Liver (tissue), 9 donors: Measurements from ENCODE around the gene PNPLA2. TPM values are rescaled to one million over a fixed set of nuclear protein-coding genes. Genes with fewer than 3 reads are reported as not detected.
A peak's percentile ranks its signal among the peaks of the same experiment; 100 is the strongest.

Source experiments
- DNase-seq: peaks from one replicate; pipeline ENCODE4 v3.0.0-alpha.2; 2017; ENCODE audit warnings: low spot score
- H3K27ac ChIP-seq, 2 donors: one replicate each; pipeline ENCODE4 v1.7.0; 2013; ENCODE audit warnings: inconsistent platforms in 2 of 2, low read length in 2 of 2, control low read depth in 1 of 2, low read depth in 1 of 2, mild to moderate bottlenecking in 1 of 2
- H3K27me3 ChIP-seq, 4 donors: one replicate each; pipeline versions ENCODE4 v1.6.1 to v1.7.0; 2013; ENCODE audit warnings: low read length in 3 of 4, inconsistent platforms in 1 of 4, mild to moderate bottlenecking in 1 of 4, moderate library complexity in 1 of 4; ENCODE audit not compliant: control insufficient read depth in 4 of 4, insufficient read depth in 4 of 4
- H3K36me3 ChIP-seq, 4 donors: one replicate each; pipeline versions ENCODE4 v1.6.1 to v1.7.0; 2013; ENCODE audit warnings: low read length in 3 of 4, mild to moderate bottlenecking in 3 of 4, low read depth in 1 of 4, moderate library complexity in 1 of 4; ENCODE audit not compliant: control insufficient read depth in 4 of 4, insufficient read depth in 3 of 4
- H3K4me1 ChIP-seq, 4 donors: one replicate each; pipeline versions ENCODE4 v1.6.1 to v1.7.0; 2013; ENCODE audit warnings: low read length in 3 of 4, mild to moderate bottlenecking in 3 of 4, moderate library complexity in 1 of 4; ENCODE audit not compliant: control insufficient read depth in 4 of 4, insufficient read depth in 4 of 4
- H3K4me3 ChIP-seq, 3 donors: one replicate each; pipeline versions ENCODE4 v1.6.1 to v1.7.0; 2013; ENCODE audit warnings: low read length in 3 of 3, control low read depth in 1 of 3, low read depth in 1 of 3, mild to moderate bottlenecking in 1 of 3
- H3K9ac ChIP-seq, 2 donors: one replicate each; pipeline ENCODE4 v1.7.0; 2013; ENCODE audit warnings: low read length in 2 of 2, mild to moderate bottlenecking in 2 of 2, moderate library complexity in 2 of 2, control low read depth in 1 of 2, low read depth in 1 of 2
- H3K9me3 ChIP-seq, 4 donors: one replicate each; pipeline versions ENCODE4 v1.6.1 to v1.7.0; 2013; ENCODE audit warnings: low read length in 3 of 4; ENCODE audit not compliant: control insufficient read depth in 4 of 4
- CTCF ChIP-seq: fragments of 150-350 bp; IDR thresholded peaks from 2 replicates; pipeline ENCODE4 v1.5.1; 2017; ENCODE audit warnings: improper control_type of control experiment, low read depth, low read length; ENCODE audit not compliant: missing input control
- EGR1 ChIP-seq, 2 donors: IDR thresholded peaks; 2 replicates each; pipeline ENCODE4 v1.6.1; 2016 to 2018; ENCODE audit warnings: antibody characterized with exemption in 2 of 2, low read depth in 2 of 2
- FOXA1 ChIP-seq: IDR thresholded peaks from 2 replicates; pipeline ENCODE4 v1.6.1; 2016; ENCODE audit warnings: antibody characterized with exemption
- FOXA2 ChIP-seq: IDR thresholded peaks from 2 replicates; pipeline ENCODE4 v1.6.1; 2016; ENCODE audit warnings: antibody characterized with exemption
- GABPA ChIP-seq, 2 donors: IDR thresholded peaks in 1 of 2; conservative IDR thresholded peaks in 1 of 2; 2 replicates each; pipeline ENCODE4 v1.6.1; 2016; ENCODE audit warnings: antibody characterized with exemption in 2 of 2, mild to moderate bottlenecking in 1 of 2, moderate library complexity in 1 of 2
- HNF4A ChIP-seq, 2 donors: conservative IDR thresholded peaks; 2 replicates each; pipeline ENCODE4 v1.6.1; 2016; ENCODE audit warnings: antibody characterized with exemption in 2 of 2, mild to moderate bottlenecking in 2 of 2
- HNF4G ChIP-seq: IDR thresholded peaks from 2 replicates; pipeline ENCODE4 v1.6.1; 2016; ENCODE audit warnings: antibody characterized with exemption
- JUND ChIP-seq, 2 donors: IDR thresholded peaks; 2 replicates each; pipeline ENCODE4 v1.6.1; 2016; ENCODE audit warnings: antibody characterized with exemption in 2 of 2
- MAX ChIP-seq: IDR thresholded peaks from 2 replicates; pipeline ENCODE4 v1.6.1; 2016; ENCODE audit warnings: antibody characterized with exemption
- NR2F2 ChIP-seq: IDR thresholded peaks from 2 replicates; pipeline ENCODE4 v1.6.1; 2016; ENCODE audit warnings: antibody characterized with exemption
- RAD21 ChIP-seq, 2 donors: IDR thresholded peaks; 2 replicates each; pipeline ENCODE4 v1.6.1; 2016; ENCODE audit warnings: antibody characterized with exemption in 2 of 2, mild to moderate bottlenecking in 2 of 2
- REST ChIP-seq: IDR thresholded peaks from 2 replicates; pipeline ENCODE4 v1.6.1; 2016; ENCODE audit warnings: antibody characterized with exemption, mild to moderate bottlenecking
- RXRA ChIP-seq, 2 donors: IDR thresholded peaks; 2 replicates each; pipeline ENCODE4 v1.6.1; 2017 to 2018; ENCODE audit warnings: antibody characterized with exemption in 2 of 2, mild to moderate bottlenecking in 1 of 2
- SP1 ChIP-seq: IDR thresholded peaks from 2 replicates; pipeline ENCODE4 v1.6.1; 2018; ENCODE audit warnings: antibody characterized with exemption, mild to moderate bottlenecking
- TAF1 ChIP-seq: conservative IDR thresholded peaks from 2 replicates; pipeline ENCODE4 v1.6.1; 2016; ENCODE audit warnings: antibody characterized with exemption, mild to moderate bottlenecking
- YY1 ChIP-seq: IDR thresholded peaks from 2 replicates; pipeline ENCODE4 v1.6.1; 2016; ENCODE audit warnings: antibody characterized with exemption, mild to moderate bottlenecking
- ZBTB33 ChIP-seq: IDR thresholded peaks from 2 replicates; pipeline ENCODE4 v1.6.1; 2016; ENCODE audit warnings: antibody characterized with exemption
- WGBS: extraction: QIAGEN DNeasy Blood & Tissue Kit; methylation state at CpG from one replicate; pipeline ENCODE4 v1.1.7; 2013; 5-methylcytosine and 5-hydroxymethylcytosine counted together
- polyA plus RNA-seq, 2 donors: library from polyadenylated mRNA; stranded (reverse) in 1 of 2; unstranded in 1 of 2; fragments of 200-250 nt in 1 of 2; fragments of >200 nt in 1 of 2; fragmentation: Nextera tagmentation in 1 of 2; extraction: Ambion mirVana in 1 of 2; gene quantifications; one replicate each; pipeline versions ENCODE4 v1.2.1 to v1.2.3, GENCODE V29; 2013 to 2015
- total RNA-seq, 2 donors: library from RNA; depleted of rRNA; stranded (reverse); fragments of >200 nt; gene quantifications; one replicate each; pipeline ENCODE4 v1.2.3, GENCODE V29; 2014
- TF ChIP-seq, protein P1 (sequence below): IDR thresholded peaks from 2 replicates; pipeline ENCODE4 v1.6.1; 2016; ENCODE audit warnings: antibody characterized with exemption
- donor health status: healthy.
- donor health status: healthy.
- donor health status: healthy.
- donor health status: healthy.
- donor health status: healthy.

Gene PNPLA2
- total and polyA plus RNA-seq, 4 donors = 13.7 to 58.9 (median 27.2) TPM

DNA sequence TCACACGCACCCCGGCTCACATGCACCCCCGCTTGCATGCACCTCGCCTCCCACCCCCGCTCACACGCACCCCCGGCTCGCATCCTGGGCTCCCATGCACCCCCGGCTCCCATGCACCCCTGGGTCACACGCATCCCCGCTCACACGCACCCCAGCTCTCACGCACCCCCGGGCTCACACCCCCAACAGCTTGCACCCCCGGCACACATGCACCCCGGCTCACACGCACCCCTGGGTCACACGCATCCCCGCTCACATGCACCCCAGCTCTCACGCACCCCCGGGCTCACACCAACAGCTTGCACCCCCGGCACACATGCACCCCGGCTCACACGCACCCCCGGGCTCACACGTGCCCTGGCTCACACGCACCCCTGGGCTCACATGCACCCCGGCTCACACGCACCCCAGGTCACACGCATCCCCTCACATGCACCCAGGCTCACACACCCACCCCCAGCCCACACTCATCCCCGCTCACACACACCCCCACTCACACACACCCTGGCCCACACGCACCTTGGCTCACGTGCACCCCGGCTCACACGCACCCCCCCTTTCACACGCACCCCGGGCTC, 40.1 kb downstream of the PNPLA2 start:
- H3K36me3 ChIP-seq = peaks cover 0 to 2% (median 0%) of the 10 kb centered on the region in 4 donors
- TF ChIP-seq GABPA (IDR thresholded peaks at IDR 0.05 in 1 of 2, conservative IDR thresholded peaks at IDR 0.05 in 1 of 2) (no peak), YY1 (no peak), SP1 (no peak), HNF4G (no peak), TAF1 (no peak)
- H3K4me1 ChIP-seq = peaks cover 0 to 7% (median 3%) of the 10 kb centered on the region in 4 donors
- no peaks in the 10 kb centered on the region for H3K9me3 ChIP-seq
- 90% methylated on average over 37 of the region's 37 CpGs for WGBS
- no peak overlapping the region for H3K4me3 ChIP-seq
- DNase-seq = no peak
- no peaks in the 10 kb centered on the region for H3K27me3 ChIP-seq
- H3K27ac ChIP-seq = no peak overlapping the region
- no peak overlapping the region for H3K9ac ChIP-seq

GRCh38 chr11:859394-860131, 40.8 kb downstream of the PNPLA2 start:
- TF ChIP-seq GABPA (IDR thresholded peaks at IDR 0.05 in 1 of 2, conservative IDR thresholded peaks at IDR 0.05 in 1 of 2) = no peak
- TF ChIP-seq HNF4G = no peak
- TF ChIP-seq MAX = no peak
- TF ChIP-seq RXRA (IDR thresholded peaks at IDR 0.05) = no peak
- no peak for TF ChIP-seq FOXA1
- TF ChIP-seq REST = no peak
- no peak for TF ChIP-seq RAD21 (IDR thresholded peaks at IDR 0.05)
- TF ChIP-seq FOXA2 = no peak
- no peak for TF ChIP-seq ZBTB33
- no peak for TF ChIP-seq CTCF
- no peak for TF ChIP-seq TAF1
- TF ChIP-seq JUND (IDR thresholded peaks at IDR 0.05) = no peak
- TF ChIP-seq, protein P1, sequence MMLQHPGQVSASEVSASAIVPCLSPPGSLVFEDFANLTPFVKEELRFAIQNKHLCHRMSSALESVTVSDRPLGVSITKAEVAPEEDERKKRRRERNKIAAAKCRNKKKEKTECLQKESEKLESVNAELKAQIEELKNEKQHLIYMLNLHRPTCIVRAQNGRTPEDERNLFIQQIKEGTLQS = no peak
- TF ChIP-seq EGR1 (IDR thresholded peaks at IDR 0.05; ENCODE audit: low read depth in 2 of 2) = no peak
- no peak for TF ChIP-seq NR2F2
- no peak for TF ChIP-seq SP1
- TF ChIP-seq HNF4A (conservative IDR thresholded peaks at IDR 0.05) = no peak
- TF ChIP-seq YY1 = no peak
- Histone ChIP-seq H3K4me3 (no peak overlapping the region), H3K36me3 (peaks cover 0 to 2% (median 0%) of the 10 kb centered on the region in 4 donors), H3K9ac (no peak overlapping the region), H3K9me3 (no peaks in the 10 kb centered on the region), H3K27me3 (no peaks in the 10 kb centered on the region), H3K27ac (no peak overlapping the region), H3K4me1 (peaks cover 0 to 7% (median 3%) of the 10 kb centered on the region in 4 donors)
- WGBS = 77% methylated on average over 31 of the region's 31 CpGs
- DNase-seq = peak; percentile 84
